HG03095 (cell line): ENCODE measurements around the gene FXYD6.

Source experiments
- ATAC-seq: cut with Tn5 transposase; IDR thresholded peaks from one replicate; pipeline ENCODE4 v1.9.1; 2021; ENCODE audit warnings: moderate library complexity; ENCODE audit not compliant: unreplicated experiment

The FXYD6 gene

GRCh38 chr11:117851852-117852251, 24.6 kb downstream of the FXYD6 start:
- ATAC-seq: no peak

GRCh38 chr11:117851106-117851505, 25.4 kb downstream of the FXYD6 start:
- ATAC-seq: no peak

GRCh38 chr11:117849781-117850414, 26.6 kb downstream of the FXYD6 start:
- ATAC-seq: no peak

GRCh38 chr11:117843666-117844484, 32.6 kb downstream of the FXYD6 start:
- no peak for ATAC-seq

- no peak for ATAC-seq
These were observed 34.1 kb downstream of the FXYD6 start for GRCh38 chr11:117842131-117842941.

GRCh38 chr11:117841551-117842031, 34.9 kb downstream of the FXYD6 start:
- no peak for ATAC-seq

GRCh38 chr11:117840881-117841550, 35.4 kb downstream of the FXYD6 start:
- ATAC-seq: no peak

GRCh38 chr11:117839936-117840813, 36.3 kb downstream of the FXYD6 start:
- ATAC-seq: no peak

- ATAC-seq: no peak
These were observed 37.0 kb downstream of the FXYD6 start for GRCh38 chr11:117839380-117839881.

GRCh38 chr11:117838901-117839300, 37.6 kb downstream of the FXYD6 start:
- ATAC-seq: no peak

GRCh38 chr11:117837791-117838190, 38.7 kb downstream of the FXYD6 start:
- ATAC-seq: no peak

- ATAC-seq: no peak
These were observed 39.2 kb downstream of the FXYD6 start for GRCh38 chr11:117837070-117837776.

- ATAC-seq: no peak
These were observed 40.1 kb downstream of the FXYD6 start for GRCh38 chr11:117836077-117836960.

GRCh38 chr11:117835576-117835975, 40.9 kb downstream of the FXYD6 start:
- no peak for ATAC-seq

GRCh38 chr11:117834838-117835443, 41.5 kb downstream of the FXYD6 start:
- no peak for ATAC-seq

- no peak for ATAC-seq
These were observed 42.2 kb downstream of the FXYD6 start for GRCh38 chr11:117834068-117834810.

GRCh38 chr11:117833401-117833891, 43.0 kb downstream of the FXYD6 start:
- ATAC-seq: no peak
